Astrocyte (in vitro differentiated cells and primary cell): ENCODE results near the gene STK36. TPM values are rescaled to one million over a fixed set of nuclear protein-coding genes. Genes with fewer than 3 reads are reported as not detected.

Source experiments
- DNase-seq: peaks from one replicate; pipeline ENCODE4 v3.0.0-alpha.2; 2010; ENCODE audit warnings: low read depth
- FAIRE-seq: peaks from 2 replicates; lab custom pipeline; 2011; peaks lifted over from hg19 to GRCh38; lab: Jason Lieb, UNC
- H2AFZ ChIP-seq: 2 replicates; pipeline ENCODE4 v1.6.0; 2012; ENCODE audit warnings: low read depth, low read length, inconsistent platforms
- H3K27ac ChIP-seq: 2 replicates; pipeline ENCODE4 v1.5.1; 2011; ENCODE audit warnings: low read depth, low read length, inconsistent platforms
- H3K27me3 ChIP-seq: 2 replicates; pipeline ENCODE4 v1.6.0; 2011; ENCODE audit warnings: low read length, inconsistent platforms; ENCODE audit not compliant: insufficient read depth
- H3K36me3 ChIP-seq: 2 replicates; pipeline ENCODE4 v1.5.1; 2011; ENCODE audit warnings: low read length, inconsistent platforms; ENCODE audit not compliant: insufficient read depth
- H3K4me1 ChIP-seq: 2 replicates; pipeline ENCODE4 v1.5.1; 2011; ENCODE audit warnings: low read length, inconsistent platforms; ENCODE audit not compliant: insufficient read depth
- H3K4me2 ChIP-seq: 2 replicates; pipeline ENCODE4 v1.6.0; 2012; ENCODE audit warnings: low read length, inconsistent platforms
- H3K4me3 ChIP-seq: 2 replicates; pipeline ENCODE4 v1.5.1; 2011; ENCODE audit warnings: low read depth, mild to moderate bottlenecking, low read length, inconsistent platforms; ENCODE audit not compliant: insufficient read depth
- H3K79me2 ChIP-seq: 2 replicates; pipeline ENCODE4 v1.6.0; 2012; ENCODE audit warnings: mild to moderate bottlenecking, low read length, inconsistent platforms; ENCODE audit not compliant: insufficient read depth
- H3K9ac ChIP-seq: 2 replicates; pipeline ENCODE4 v1.6.0; 2012; ENCODE audit warnings: mild to moderate bottlenecking, low read length, inconsistent platforms
- H3K9me3 ChIP-seq: 2 replicates; pipeline ENCODE4 v1.5.1; 2012; ENCODE audit warnings: low read depth, mild to moderate bottlenecking, low read length, inconsistent platforms; ENCODE audit not compliant: insufficient read depth
- H4K20me1 ChIP-seq: 2 replicates; pipeline ENCODE4 v1.6.0; 2012; ENCODE audit warnings: low read length, inconsistent platforms; ENCODE audit not compliant: insufficient read depth
- H3K27ac Mint-ChIP-seq: one replicate; pipeline ENCODE4 v1.8.0; 2021; ENCODE audit warnings: mild to moderate bottlenecking, mixed read lengths; ENCODE audit not compliant: unreplicated experiment
- H3K27me3 Mint-ChIP-seq: one replicate; pipeline ENCODE4 v1.8.0; 2021; ENCODE audit warnings: low read depth, mixed read lengths; ENCODE audit not compliant: unreplicated experiment
- H3K36me3 Mint-ChIP-seq: one replicate; pipeline ENCODE4 v1.8.0; 2021; ENCODE audit warnings: low read depth, mixed read lengths; ENCODE audit not compliant: unreplicated experiment
- H3K4me1 Mint-ChIP-seq: one replicate; pipeline ENCODE4 v1.8.0; 2021; ENCODE audit warnings: low read depth, mixed read lengths; ENCODE audit not compliant: unreplicated experiment
- H3K4me3 Mint-ChIP-seq: one replicate; pipeline ENCODE4 v1.8.0; 2021; ENCODE audit warnings: mild to moderate bottlenecking, moderate library complexity, mixed read lengths; ENCODE audit not compliant: unreplicated experiment
- H3K9me3 Mint-ChIP-seq: one replicate; pipeline ENCODE4 v1.8.0; 2021; ENCODE audit warnings: mild to moderate bottlenecking, mixed read lengths; ENCODE audit not compliant: unreplicated experiment
- CTCF ChIP-seq: IDR thresholded peaks from 2 replicates; pipeline ENCODE4 v1.5.1; 2011; ENCODE audit warnings: low read depth, mild to moderate bottlenecking, inconsistent platforms, low read length, moderate library complexity; ENCODE audit not compliant: insufficient read depth
- EZH2 ChIP-seq: IDR thresholded peaks from 2 replicates; pipeline ENCODE4 v1.6.1; 2012; ENCODE audit warnings: mild to moderate bottlenecking, low read length, inconsistent platforms; ENCODE audit not compliant: insufficient read depth
- total RNA-seq: library from RNA; stranded (reverse); gene quantifications from 2 replicates; pipeline ENCODE4 v1.2.1, GENCODE V29; 2021

The STK36 gene
- total RNA-seq, 1 donor from 2014 or later = 42.6 TPM

GRCh38 chr2:218727502-218728165, 55.7 kb downstream of the STK36 start:
- H3K4me1 ChIP-seq = peaks cover 20% of the 10 kb centered on the region
- H3K27me3 ChIP-seq = no peaks in the 10 kb centered on the region
- no peak overlapping the region for H3K27ac ChIP-seq
- Mint-ChIP-seq H3K27ac (no peak overlapping the region), H3K4me3 (no peak overlapping the region), H3K27me3 (no peaks in the 10 kb centered on the region), H3K4me1 (peaks cover 24% of the 10 kb centered on the region), H3K36me3 (peaks cover 10% of the 10 kb centered on the region), H3K9me3 (peaks cover 9% of the 10 kb centered on the region)
- H3K79me2 ChIP-seq = peaks cover 72% of the 10 kb centered on the region
- H4K20me1 ChIP-seq = no peaks in the 10 kb centered on the region
- DNase-seq = no peak
- H3K36me3 ChIP-seq = no peaks in the 10 kb centered on the region
- no peak overlapping the region for H3K4me3 ChIP-seq
- H3K9ac ChIP-seq = no peak overlapping the region
- no peak overlapping the region for H2AFZ ChIP-seq
- TF ChIP-seq EZH2 = no peak
- peak; percentile 47 for TF ChIP-seq CTCF
- H3K4me2 ChIP-seq = no peak overlapping the region
- FAIRE-seq = no peak
- H3K9me3 ChIP-seq = no peaks in the 10 kb centered on the region

GRCh38 chr2:218729640-218730039, 57.8 kb downstream of the STK36 start:
- Histone ChIP-seq H3K4me2 (no peak overlapping the region), H2AFZ (no peak overlapping the region), H3K36me3 (no peaks in the 10 kb centered on the region), H3K4me1 (peaks cover 30% of the 10 kb centered on the region), H3K27ac (no peak overlapping the region), H4K20me1 (peaks cover 10% of the 10 kb centered on the region), H3K9ac (no peak overlapping the region), H3K9me3 (no peaks in the 10 kb centered on the region), H3K27me3 (no peaks in the 10 kb centered on the region), H3K4me3 (no peak overlapping the region), H3K79me2 (peaks cover 72% of the 10 kb centered on the region)
- DNase-seq (no peak), FAIRE-seq (no peak)
- Mint-ChIP-seq H3K4me3 (no peak overlapping the region), H3K36me3 (peaks cover 15% of the 10 kb centered on the region), H3K27ac (no peak overlapping the region), H3K4me1 (peaks cover 32% of the 10 kb centered on the region), H3K27me3 (no peaks in the 10 kb centered on the region), H3K9me3 (peaks cover 9% of the 10 kb centered on the region)
- TF ChIP-seq CTCF (no peak), EZH2 (no peak)
